ENCODE results near the gene CRLF1. TPM values are rescaled to one million over a fixed set of nuclear protein-coding genes. Genes with fewer than 3 reads are reported as not detected.

The CRLF1 gene
- total RNA-seq, 1 donor from 2014 or later: 6.0 TPM

- Mint-ChIP-seq H3K4me3 (ENCODE audit: low read depth) (no peak overlapping the region), H3K27ac (no peak overlapping the region), H3K9me3 (ENCODE audit: low read depth) (no peaks in the 10 kb centered on the region), H3K36me3 (ENCODE audit: insufficient read depth) (no peaks in the 10 kb centered on the region), H3K27me3 (peaks cover 54% of the 10 kb centered on the region), H3K4me1 (ENCODE audit: low read depth) (peaks cover 8% of the 10 kb centered on the region)
- no peak for DNase-seq (ENCODE audit: low spot score, unreplicated experiment)
- TF ChIP-seq CTCF (IDR thresholded peaks at IDR 0.05; ENCODE audit: unreplicated experiment): no peak
These were observed 9.8 kb downstream of the CRLF1 start for GRCh38 chr19:18596752-18597157.

- Mint-ChIP-seq H3K9me3 (ENCODE audit: low read depth) (no peaks in the 10 kb centered on the region), H3K36me3 (ENCODE audit: insufficient read depth) (peaks cover 2% of the 10 kb centered on the region), H3K4me1 (ENCODE audit: low read depth) (peaks cover 9% of the 10 kb centered on the region), H3K27me3 (peaks cover 49% of the 10 kb centered on the region), H3K27ac (no peak overlapping the region), H3K4me3 (ENCODE audit: low read depth) (no peak overlapping the region)
- no peak for TF ChIP-seq CTCF (IDR thresholded peaks at IDR 0.05; ENCODE audit: unreplicated experiment)
- no peak for DNase-seq (ENCODE audit: low spot score, unreplicated experiment)
These were observed 11.1 kb downstream of the CRLF1 start for GRCh38 chr19:18595475-18595874.

- peak overlapping the region; percentile 55 for H3K4me3 Mint-ChIP-seq (ENCODE audit: low read depth)
- no peaks in the 10 kb centered on the region for H3K9me3 Mint-ChIP-seq (ENCODE audit: low read depth)
- peak overlapping the region; percentile 73 for H3K27ac Mint-ChIP-seq
- peaks cover 47% of the 10 kb centered on the region for H3K27me3 Mint-ChIP-seq
- DNase-seq (ENCODE audit: low spot score, unreplicated experiment): no peak
- no peak for TF ChIP-seq CTCF (IDR thresholded peaks at IDR 0.05; ENCODE audit: unreplicated experiment)
- peaks cover 12% of the 10 kb centered on the region for H3K4me1 Mint-ChIP-seq (ENCODE audit: low read depth)
- H3K36me3 Mint-ChIP-seq (ENCODE audit: insufficient read depth): peaks cover 2% of the 10 kb centered on the region
These were observed 11.7 kb downstream of the CRLF1 start for GRCh38 chr19:18594824-18595373.

- peaks cover 14% of the 10 kb centered on the region for H3K4me1 Mint-ChIP-seq (ENCODE audit: low read depth)
- peak overlapping the region; percentile 73 for H3K27ac Mint-ChIP-seq
These were observed 12.3 kb downstream of the CRLF1 start for GRCh38 chr19:18594096-18594823.

More at GRCh38 chr19:18594096-18594823, 12.3 kb downstream of the CRLF1 start:
- Mint-ChIP-seq H3K36me3 (ENCODE audit: insufficient read depth) (peaks cover 2% of the 10 kb centered on the region), H3K27me3 (peaks cover 40% of the 10 kb centered on the region), H3K9me3 (ENCODE audit: low read depth) (no peaks in the 10 kb centered on the region), H3K4me3 (ENCODE audit: low read depth) (peak overlapping the region; percentile 55)
- TF ChIP-seq CTCF (IDR thresholded peaks at IDR 0.05; ENCODE audit: unreplicated experiment): peak; percentile 86
- peak; percentile 78 for DNase-seq (ENCODE audit: low spot score, unreplicated experiment)
